GM23248 (cell line): ENCODE measurements around the gene PDGFD.

Experiments
- EZH2 ChIP-seq: fragments of 200-600 bp; sonication (generic); IDR thresholded peaks from 2 replicates; pipeline ENCODE4 v1.6.1; 2018; ENCODE audit warnings: antibody characterized with exemption, mild to moderate bottlenecking; ENCODE audit not compliant: insufficient read depth, poor library complexity, severe bottlenecking
- EZH2phosphoT487 ChIP-seq: fragments of 200-600 bp; sonication (generic); IDR thresholded peaks from 2 replicates; pipeline ENCODE4 v1.6.1; 2018; ENCODE audit warnings: antibody characterized with exemption, moderate library complexity, mild to moderate bottlenecking, low read depth; ENCODE audit not compliant: insufficient read depth

DNA sequence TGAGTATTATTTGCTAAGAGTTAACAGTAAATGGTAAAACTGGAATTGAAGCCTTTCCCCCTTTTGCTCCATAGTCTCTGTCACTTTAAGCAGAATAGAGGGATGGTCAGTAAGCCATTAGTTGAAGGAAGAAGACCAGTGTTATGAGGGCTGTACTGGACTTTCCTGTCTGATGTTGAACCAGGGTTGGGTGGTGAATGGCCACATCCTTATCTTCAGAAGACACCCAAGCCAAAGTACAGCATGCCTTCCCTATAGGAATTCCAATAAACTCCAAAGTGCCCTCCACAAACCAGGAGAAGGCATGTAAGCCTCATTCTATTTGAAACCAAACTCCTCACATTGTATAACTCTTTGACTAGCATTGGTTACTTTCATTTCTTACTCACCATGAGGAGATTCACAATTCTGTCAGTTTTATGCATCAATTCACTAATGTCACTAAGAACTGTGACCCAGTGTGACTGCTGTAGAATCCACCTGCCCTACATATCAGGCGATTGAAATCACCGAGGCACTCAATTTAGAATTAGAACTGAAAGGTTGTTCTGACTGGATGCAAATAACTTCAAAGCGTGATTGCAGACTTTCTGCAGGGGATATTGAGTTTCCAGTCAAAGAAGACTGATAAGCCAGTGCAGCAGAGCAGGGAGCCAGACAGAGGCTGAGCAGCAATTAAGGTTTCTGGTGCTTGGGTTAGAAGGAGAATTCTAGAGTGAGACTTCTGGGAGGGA lies 234.6 kb downstream of the PDGFD start:
- no peak for TF ChIP-seq EZH2
- no peak for TF ChIP-seq EZH2phosphoT487
